GM21381 (cell line): ENCODE data around the gene SLC36A4.
"Not testable (repeated sequence)": the region's sequence is repeated elsewhere in the genome, so short reads cannot be mapped to it uniquely, and the experiment has no call there.

Experiments
- ATAC-seq: cut with Tn5 transposase; IDR thresholded peaks from one replicate; pipeline ENCODE4 v1.9.1; 2021; ENCODE audit warnings: mild to moderate bottlenecking, moderate library complexity; ENCODE audit not compliant: unreplicated experiment

Gene SLC36A4

GRCh38 chr11:93123351-93123898 lies 74.4 kb downstream of the SLC36A4 start:
- no peak for ATAC-seq

DNA sequence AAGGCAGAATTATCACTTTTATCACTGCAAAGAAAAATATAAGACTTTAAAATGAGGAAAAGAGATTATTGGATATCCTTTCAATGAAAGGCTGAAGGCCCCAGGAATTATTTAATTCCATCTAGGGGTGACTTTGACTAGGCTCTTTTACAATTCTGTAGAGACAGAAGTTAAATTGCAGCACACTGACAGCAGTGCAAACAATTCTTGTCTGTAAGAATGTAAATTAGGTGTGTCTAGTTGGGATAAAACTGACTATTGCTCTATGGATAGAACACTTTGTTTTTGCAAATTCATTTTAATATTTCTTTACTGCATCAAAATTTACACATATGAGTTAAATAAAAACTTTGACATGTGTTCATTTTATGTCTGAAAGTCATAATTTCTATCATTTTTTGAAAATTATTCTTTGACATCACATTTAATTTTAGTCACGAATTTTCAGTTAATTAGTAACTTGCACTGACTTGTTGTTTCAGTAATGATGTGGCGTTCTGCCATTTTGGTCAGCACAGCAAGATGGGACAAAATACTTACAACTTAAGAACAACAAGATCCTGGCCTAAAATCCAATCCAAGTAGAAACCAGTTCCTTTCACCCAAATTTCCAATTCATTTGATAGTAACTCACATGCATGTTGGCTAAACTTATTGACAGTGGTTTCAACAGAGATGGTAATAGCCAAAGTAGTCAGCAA lies 75.1 kb downstream of the SLC36A4 start:
- no peak for ATAC-seq

- no peak for ATAC-seq
Measured at GRCh38 chr11:93118276-93118675, 79.5 kb downstream of the SLC36A4 start.

GRCh38 chr11:93117565-93117964 lies 80.2 kb downstream of the SLC36A4 start:
- ATAC-seq: no peak

DNA sequence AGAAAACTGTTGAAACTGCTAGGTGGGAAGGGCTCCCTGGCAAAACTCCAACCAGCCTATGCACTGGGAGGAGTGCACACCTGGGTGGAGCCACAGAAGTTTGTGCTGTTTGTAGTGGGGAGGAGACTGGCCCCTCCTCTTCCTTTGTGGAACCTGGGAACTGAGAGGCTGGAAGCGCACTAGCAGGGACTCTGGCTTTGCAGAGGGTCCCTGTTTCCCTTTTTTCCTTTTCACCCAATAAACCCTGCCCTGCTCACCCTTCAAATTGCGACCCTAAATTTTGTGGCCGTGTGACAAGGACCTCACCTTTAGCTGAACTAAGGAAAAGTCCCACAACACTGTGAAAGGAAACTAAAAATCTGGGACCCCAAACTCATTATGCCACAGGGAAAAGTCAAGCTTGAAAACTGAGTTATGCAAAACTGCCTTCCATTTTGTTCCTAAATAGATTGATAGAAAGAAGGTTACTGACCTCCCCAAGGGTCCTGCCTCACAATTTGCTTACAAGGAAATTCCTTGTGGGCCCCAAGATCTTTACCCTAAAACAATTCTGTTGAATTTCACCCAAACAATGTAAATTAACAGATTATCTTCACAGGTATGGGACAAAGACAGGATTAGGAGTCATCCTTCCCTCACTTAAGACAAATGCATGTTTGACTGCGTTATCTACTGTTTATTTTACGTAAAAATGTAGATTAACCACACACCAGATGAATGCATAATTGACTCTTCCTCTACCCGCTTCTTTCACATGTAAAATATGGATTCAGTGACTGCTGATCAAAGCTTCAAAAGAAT lies 81.0 kb downstream of the SLC36A4 start:
- no peak for ATAC-seq

- ATAC-seq: no peak
Measured at GRCh38 chr11:93114304-93114703, 83.5 kb downstream of the SLC36A4 start.

GRCh38 chr11:93113824-93114223 lies 84.0 kb downstream of the SLC36A4 start:
- ATAC-seq: no peak

GRCh38 chr11:93111147-93111546 lies 86.6 kb downstream of the SLC36A4 start:
- ATAC-seq: not testable (repeated sequence)

GRCh38 chr11:93100211-93100610 lies 97.6 kb downstream of the SLC36A4 start:
- no peak for ATAC-seq

GRCh38 chr11:93099806-93100205 lies 98.0 kb downstream of the SLC36A4 start:
- no peak for ATAC-seq
